B cell (primary cell): Measurements from ENCODE around the gene CACNA1D. TPM values are rescaled to one million over a fixed set of nuclear protein-coding genes. Genes with fewer than 3 reads are reported as not detected.
"Not testable (repeated sequence)": the region's sequence is repeated elsewhere in the genome, so short reads cannot be mapped to it uniquely, and the experiment has no call there.

Experiments used
- ATAC-seq: fragments of 200-7000 bp; cut with Tn5 transposase; one replicate; pipeline ENCODE4 v1.10.0; 2021; ENCODE audit warnings: low read depth, mild to moderate bottlenecking, moderate number of reproducible peaks, moderate library complexity
- CTCF ChIA-PET: fragments of 350-600 bp; sonication (Branson Sonifier 250); formaldehyde crosslinking; loops from one replicate; lab custom pipeline; 2021; ENCODE audit warnings: antibody characterized with exemption, inconsistent platforms; lab: Charles Lee
- POLR2A ChIA-PET: fragments of 350-600 bp; sonication (Branson Sonifier 250); formaldehyde crosslinking; loops from one replicate; lab custom pipeline; 2021; ENCODE audit warnings: antibody characterized with exemption; lab: Charles Lee
- DNase-seq: peaks from one replicate; pipeline ENCODE4 v3.0.0; 2013
- H2AFZ ChIP-seq: 2 replicates; pipeline ENCODE4 v1.6.1; 2012; ENCODE audit warnings: mild to moderate bottlenecking, low read depth, low read length; ENCODE audit not compliant: insufficient read depth, poor library complexity, severe bottlenecking
- H3K27ac ChIP-seq, 2 donors: 1 replicate in 1 of 2; 2 replicates in 1 of 2; pipeline ENCODE4 v1.5.1; 2012 to 2013; ENCODE audit warnings: low read length in 2 of 2, mild to moderate bottlenecking in 2 of 2, moderate library complexity in 1 of 2
- H3K27me3 ChIP-seq, 4 experiments: fragments of 200-600 bp in 1 of 4; sonication (generic) in 1 of 4; replicated peaks in 1 of 4; 1 replicate in 2 of 4; 2 replicates in 2 of 4; pipeline versions ENCODE4 v1.6.1 to v1.7.0; 2013 to 2016; ENCODE audit warnings: low read length in 3 of 4, mild to moderate bottlenecking in 2 of 4, mixed read lengths in 1 of 4, moderate library complexity in 1 of 4; ENCODE audit not compliant: insufficient read depth in 4 of 4, control insufficient read depth in 3 of 4; ENCODE audit errors: control extremely low read depth in 1 of 4
- H3K36me3 ChIP-seq, 2 experiments: replicated peaks in 1 of 2; 1 replicate in 1 of 2; 2 replicates in 1 of 2; pipeline versions ENCODE4 v1.6.1 to v1.7.1; 2013; ENCODE audit warnings: low read length in 1 of 2; ENCODE audit not compliant: insufficient read depth in 2 of 2, control insufficient read depth in 1 of 2; ENCODE audit errors: control extremely low read depth in 1 of 2, extremely low read depth in 1 of 2
- H3K4me1 ChIP-seq, 2 donors: fragments of 200-600 bp in 1 of 2; sonication (generic) in 1 of 2; 1 replicate in 1 of 2; 2 replicates in 1 of 2; pipeline versions ENCODE4 v1.5.1 to v1.6.1; 2013 to 2017; ENCODE audit warnings: low read length in 2 of 2; ENCODE audit not compliant: control insufficient read depth in 2 of 2, insufficient read depth in 2 of 2
- H3K4me2 ChIP-seq: replicated peaks from 2 replicates; pipeline ENCODE3; 2012; ENCODE audit warnings: mild to moderate bottlenecking, low read depth, low read length; ENCODE audit not compliant: poor library complexity, severe bottlenecking
- H3K4me3 ChIP-seq, 5 experiments: fragments of 200-600 bp in 1 of 5; sonication (generic) in 1 of 5; 1 replicate in 3 of 5; 2 replicates in 2 of 5; pipeline versions ENCODE4 v1.5.1 to v1.7.0; 2011 to 2016; ENCODE audit warnings: low read length in 4 of 5, mild to moderate bottlenecking in 4 of 5, low read depth in 2 of 5, control low read depth in 1 of 5, moderate library complexity in 1 of 5; ENCODE audit not compliant: insufficient read depth in 1 of 5; ENCODE audit errors: control extremely low read depth in 1 of 5, extremely low read depth in 1 of 5
- H3K79me2 ChIP-seq: fragments of 200-600 bp; sonication (generic); one replicate; pipeline ENCODE4 v1.6.0; 2016; ENCODE audit warnings: low read length; ENCODE audit not compliant: control insufficient read depth, insufficient read depth
- H3K9ac ChIP-seq: fragments of 200-600 bp; sonication (generic); 2 replicates; pipeline ENCODE4 v1.6.1; 2017; ENCODE audit warnings: mild to moderate bottlenecking, low read length, moderate library complexity
- H3K9me3 ChIP-seq, 3 donors: one replicate each; pipeline versions ENCODE4 v1.6.1 to v1.7.1; 2013; ENCODE audit warnings: low read length in 2 of 3; ENCODE audit not compliant: control insufficient read depth in 2 of 3, insufficient read depth in 1 of 3; ENCODE audit errors: control extremely low read depth in 1 of 3
- H4K20me1 ChIP-seq: 2 replicates; pipeline ENCODE4 v1.6.0; 2012; ENCODE audit warnings: mild to moderate bottlenecking, low read length; ENCODE audit not compliant: insufficient read depth, control insufficient read depth, poor library complexity, severe bottlenecking
- H3K27ac Mint-ChIP-seq: one replicate; pipeline ENCODE4 v1.8.0; 2021; ENCODE audit warnings: mixed read lengths
- H3K27me3 Mint-ChIP-seq: one replicate; pipeline ENCODE4 v1.8.0; 2021; ENCODE audit warnings: mixed read lengths
- H3K4me1 Mint-ChIP-seq: one replicate; pipeline ENCODE4 v1.8.0; 2021; ENCODE audit warnings: mixed read lengths
- H3K4me3 Mint-ChIP-seq: one replicate; pipeline ENCODE4 v1.8.0; 2021; ENCODE audit warnings: mixed read lengths
- H3K9me3 Mint-ChIP-seq: one replicate; pipeline ENCODE4 v1.8.0; 2022; ENCODE audit warnings: mixed read lengths; ENCODE audit not compliant: insufficient read depth
- EZH2 ChIP-seq: IDR thresholded peaks from 2 replicates; pipeline ENCODE4 v1.6.1; 2012; ENCODE audit warnings: borderline replicate concordance, low read depth, mild to moderate bottlenecking, moderate library complexity, low read length; ENCODE audit not compliant: insufficient read depth, poor library complexity, severe bottlenecking
- WGBS: methylation state at CpG from one replicate; pipeline ENCODE4 v1.1.5; 2013; ENCODE audit warnings: missing lambda C conversion rate; ENCODE audit not compliant: insufficient coverage; 5-methylcytosine and 5-hydroxymethylcytosine counted together
- intact Hi-C: fragments of 100-400 bp; cut with micrococcal nuclease; formaldehyde crosslinking; loops from one replicate; pipeline ENCODE4 v1.10.0; 2022
- polyA plus RNA-seq: library from polyadenylated mRNA; depleted of rRNA; stranded (reverse); fragments of >200 nt; gene quantifications from 2 replicates; pipeline ENCODE4 v1.2.3, GENCODE V29; 2012
- total RNA-seq, 2 donors: library from RNA; stranded (reverse); fragments of 120-200 nt in 1 of 2; gene quantifications; 1 replicate in 1 of 2; 2 replicates in 1 of 2; pipeline versions ENCODE4 v1.2.3 to v1.2.4, GENCODE V29; 2013 to 2022
- TF ChIP-seq, protein P1 (sequence below): fragments of 200-600 bp; IDR thresholded peaks from one replicate; pipeline ENCODE4 v1.8.0; 2022; ENCODE audit warnings: antibody characterized with exemption, mild to moderate bottlenecking

CACNA1D gene
- total and polyA plus RNA-seq, 2 donors (not counting 1 experiment from before 2014, with no cell fraction given) = 0.06 to 0.07 TPM

DNA sequence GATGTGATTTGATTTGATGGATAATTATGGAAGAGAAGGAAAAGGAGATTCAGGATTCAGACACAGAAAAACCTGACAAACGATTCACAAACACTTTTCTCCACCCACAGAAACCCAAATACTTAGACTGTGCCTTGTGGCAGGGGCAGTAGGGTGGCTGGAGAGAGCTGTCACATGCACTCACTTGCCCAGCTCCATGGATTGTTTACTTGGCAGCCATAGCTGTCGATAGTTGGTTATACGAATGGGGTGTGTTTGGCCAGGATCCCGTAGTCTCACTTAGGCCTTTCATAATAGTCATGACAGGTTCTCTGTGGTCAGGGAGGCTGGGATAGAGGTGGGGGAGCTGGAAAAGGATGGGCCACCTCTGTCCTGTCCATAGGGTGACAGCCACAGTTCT is 76.9 kb downstream of the CACNA1D start:
- Histone ChIP-seq H3K27me3 (peaks cover 0 to 3% (median 0%) of the 10 kb centered on the region in 4 experiments), H3K9ac (no peak overlapping the region), H3K4me3 (no peak overlapping the region), H2AFZ (no peak overlapping the region), H3K27ac (no peak overlapping the region), H4K20me1 (no peaks in the 10 kb centered on the region), H3K4me2 (no peak overlapping the region), H3K36me3 (no peaks in the 10 kb centered on the region), H3K4me1 (no peaks in the 10 kb centered on the region), H3K79me2 (no peaks in the 10 kb centered on the region), H3K9me3 (no peaks in the 10 kb centered on the region)
- Mint-ChIP-seq H3K27me3 (peaks cover 22% of the 10 kb centered on the region), H3K4me3 (no peak overlapping the region), H3K9me3 (no peaks in the 10 kb centered on the region), H3K4me1 (no peaks in the 10 kb centered on the region), H3K27ac (no peak overlapping the region)
- ChIA-PET POLR2A (interaction anchor here (0.5 kb wide), 1 partner anchor 241 kb away, joined by 6 read pairs; no protein-coding TSS in a partner anchor), CTCF (no interaction called here)
- ATAC-seq (no peak), DNase-seq (no peak)
- intact Hi-C loops = no loop called here
- WGBS = 94% methylated on average over 3 of the region's 4 CpGs
- TF ChIP-seq, protein P1, sequence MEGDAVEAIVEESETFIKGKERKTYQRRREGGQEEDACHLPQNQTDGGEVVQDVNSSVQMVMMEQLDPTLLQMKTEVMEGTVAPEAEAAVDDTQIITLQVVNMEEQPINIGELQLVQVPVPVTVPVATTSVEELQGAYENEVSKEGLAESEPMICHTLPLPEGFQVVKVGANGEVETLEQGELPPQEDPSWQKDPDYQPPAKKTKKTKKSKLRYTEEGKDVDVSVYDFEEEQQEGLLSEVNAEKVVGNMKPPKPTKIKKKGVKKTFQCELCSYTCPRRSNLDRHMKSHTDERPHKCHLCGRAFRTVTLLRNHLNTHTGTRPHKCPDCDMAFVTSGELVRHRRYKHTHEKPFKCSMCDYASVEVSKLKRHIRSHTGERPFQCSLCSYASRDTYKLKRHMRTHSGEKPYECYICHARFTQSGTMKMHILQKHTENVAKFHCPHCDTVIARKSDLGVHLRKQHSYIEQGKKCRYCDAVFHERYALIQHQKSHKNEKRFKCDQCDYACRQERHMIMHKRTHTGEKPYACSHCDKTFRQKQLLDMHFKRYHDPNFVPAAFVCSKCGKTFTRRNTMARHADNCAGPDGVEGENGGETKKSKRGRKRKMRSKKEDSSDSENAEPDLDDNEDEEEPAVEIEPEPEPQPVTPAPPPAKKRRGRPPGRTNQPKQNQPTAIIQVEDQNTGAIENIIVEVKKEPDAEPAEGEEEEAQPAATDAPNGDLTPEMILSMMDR = no peak
- TF ChIP-seq EZH2 = no peak

DNA sequence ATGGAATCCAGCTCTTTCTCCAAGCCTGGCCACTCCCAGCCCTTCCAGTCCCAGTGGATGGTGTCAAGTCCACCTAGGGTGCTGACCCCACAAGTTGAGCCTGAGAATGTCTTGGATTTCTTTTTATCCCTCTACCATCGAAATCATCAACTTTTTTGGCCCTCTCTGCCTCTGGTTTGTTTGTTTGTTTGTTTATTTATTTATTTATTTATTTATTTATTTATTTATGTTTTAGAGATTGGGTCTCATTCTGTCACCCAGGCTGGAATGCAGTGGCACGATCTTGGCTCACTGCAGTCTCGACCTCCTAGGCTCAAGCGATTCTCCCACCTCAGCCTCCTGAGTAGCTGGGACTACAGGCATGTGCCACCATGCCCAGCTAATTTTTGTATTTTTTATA is 77.8 kb downstream of the CACNA1D start:
- CTCF ChIA-PET, intact Hi-C loops, H3K27me3 ChIP-seq: not testable (repeated sequence)

More for the DNA sequence above, 77.8 kb downstream of the CACNA1D start:
- POLR2A ChIA-PET, H3K36me3 ChIP-seq, H3K4me3 Mint-ChIP-seq, H3K9me3 Mint-ChIP-seq, H3K79me2 ChIP-seq, H3K9me3 ChIP-seq, H2AFZ ChIP-seq, H3K4me3 ChIP-seq, H4K20me1 ChIP-seq, DNase-seq, H3K4me1 Mint-ChIP-seq, H3K27ac Mint-ChIP-seq, ATAC-seq, H3K27ac ChIP-seq, H3K4me2 ChIP-seq, H3K4me1 ChIP-seq, H3K9ac ChIP-seq: not testable (repeated sequence)
- WGBS = 95% methylated on average over 3 of the region's 4 CpGs
- H3K27me3 Mint-ChIP-seq = peaks cover 15% of the 10 kb centered on the region
